ENCODE results near the gene ARHGAP29. TPM values are rescaled to one million over a fixed set of nuclear protein-coding genes. Genes with fewer than 3 reads are reported as not detected.
"Not testable (repeated sequence)": the region's sequence is repeated elsewhere in the genome, so short reads cannot be mapped to it uniquely, and the experiment has no call there.

Gene ARHGAP29
- total RNA-seq, 1 experiment from 2014 or later, result 1.8 TPM

- ChIA-PET POLR2A (ENCODE audit: low non-redundant PET) (no interaction called here), CTCF (no interaction called here)
- no peak overlapping the region for H3K27ac ChIP-seq (ENCODE audit: low read depth, low read length, poor library complexity, severe bottlenecking)
- no TSS peak for BruUV-seq (replicated peaks)
- TF ChIP-seq EZH2 (IDR thresholded peaks at IDR 0.05; ENCODE audit: borderline replicate concordance, low read depth, low read length, poor library complexity, severe bottlenecking), result no peak
- TF ChIP-seq, protein P1, sequence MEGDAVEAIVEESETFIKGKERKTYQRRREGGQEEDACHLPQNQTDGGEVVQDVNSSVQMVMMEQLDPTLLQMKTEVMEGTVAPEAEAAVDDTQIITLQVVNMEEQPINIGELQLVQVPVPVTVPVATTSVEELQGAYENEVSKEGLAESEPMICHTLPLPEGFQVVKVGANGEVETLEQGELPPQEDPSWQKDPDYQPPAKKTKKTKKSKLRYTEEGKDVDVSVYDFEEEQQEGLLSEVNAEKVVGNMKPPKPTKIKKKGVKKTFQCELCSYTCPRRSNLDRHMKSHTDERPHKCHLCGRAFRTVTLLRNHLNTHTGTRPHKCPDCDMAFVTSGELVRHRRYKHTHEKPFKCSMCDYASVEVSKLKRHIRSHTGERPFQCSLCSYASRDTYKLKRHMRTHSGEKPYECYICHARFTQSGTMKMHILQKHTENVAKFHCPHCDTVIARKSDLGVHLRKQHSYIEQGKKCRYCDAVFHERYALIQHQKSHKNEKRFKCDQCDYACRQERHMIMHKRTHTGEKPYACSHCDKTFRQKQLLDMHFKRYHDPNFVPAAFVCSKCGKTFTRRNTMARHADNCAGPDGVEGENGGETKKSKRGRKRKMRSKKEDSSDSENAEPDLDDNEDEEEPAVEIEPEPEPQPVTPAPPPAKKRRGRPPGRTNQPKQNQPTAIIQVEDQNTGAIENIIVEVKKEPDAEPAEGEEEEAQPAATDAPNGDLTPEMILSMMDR (conservative IDR thresholded peaks at IDR 0.05; ENCODE audit: low read depth, low read length), result no peak
- intact Hi-C loops (cut with micrococcal nuclease; ENCODE audit: unreplicated experiment), result no loop called here
- no peaks in the 10 kb centered on the region for H3K27me3 ChIP-seq (replicated peaks; ENCODE audit: insufficient read depth, low read depth, low read length, poor library complexity)
- no peaks in the 10 kb centered on the region for H3K4me1 ChIP-seq (ENCODE audit: insufficient read depth, low read length, poor library complexity, severe bottlenecking)
- no peaks in the 10 kb centered on the region for H3K36me3 ChIP-seq (ENCODE audit: insufficient read depth, low read length, poor library complexity, severe bottlenecking)
- no peaks in the 10 kb centered on the region for H3K9me3 ChIP-seq (ENCODE audit: low read depth, low read length, poor library complexity, severe bottlenecking)
- no peak for DNase-seq (ENCODE audit: low spot score)
- H3K4me3 ChIP-seq (ENCODE audit: low read depth, low read length, poor library complexity, severe bottlenecking), result no peak overlapping the region
These were observed 81.2 kb downstream of the ARHGAP29 start for GRCh38 chr1:94156096-94156625.

DNA sequence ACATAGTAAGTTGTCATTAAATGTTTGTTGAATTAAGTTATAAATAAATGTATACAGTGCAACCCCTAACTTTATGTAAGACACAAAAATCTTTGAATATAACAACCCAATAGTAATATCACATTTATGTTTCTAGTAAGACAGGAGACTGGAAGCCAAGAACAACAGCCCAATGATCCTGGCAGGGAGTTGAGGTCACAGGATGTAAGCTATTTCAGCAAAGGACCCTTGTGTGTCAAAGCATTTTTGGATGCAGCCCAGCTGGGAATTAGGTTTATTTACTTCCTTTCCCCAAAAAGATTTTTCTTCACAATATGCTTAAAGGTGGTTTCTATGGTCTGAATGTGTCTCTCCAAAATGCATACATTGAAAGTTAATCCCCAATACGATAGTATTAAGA lies 82.4 kb downstream of the ARHGAP29 start:
- H3K9me3 ChIP-seq (ENCODE audit: low read depth, low read length, poor library complexity, severe bottlenecking), result no peaks in the 10 kb centered on the region
- intact Hi-C loops (cut with micrococcal nuclease; ENCODE audit: unreplicated experiment), result no loop called here
- no peaks in the 10 kb centered on the region for H3K27me3 ChIP-seq (replicated peaks; ENCODE audit: insufficient read depth, low read depth, low read length, poor library complexity)
- no peak overlapping the region for H3K27ac ChIP-seq (ENCODE audit: low read depth, low read length, poor library complexity, severe bottlenecking)
- ChIA-PET CTCF (no interaction called here), POLR2A (ENCODE audit: low non-redundant PET) (no interaction called here)
- H3K36me3 ChIP-seq (ENCODE audit: insufficient read depth, low read length, poor library complexity, severe bottlenecking), result no peaks in the 10 kb centered on the region
- H3K4me1 ChIP-seq (ENCODE audit: insufficient read depth, low read length, poor library complexity, severe bottlenecking), result no peaks in the 10 kb centered on the region
- TF ChIP-seq, protein P1 (conservative IDR thresholded peaks at IDR 0.05; ENCODE audit: low read depth, low read length), result no peak
- no peak for TF ChIP-seq EZH2 (IDR thresholded peaks at IDR 0.05; ENCODE audit: borderline replicate concordance, low read depth, low read length, poor library complexity, severe bottlenecking)
- no TSS peak for BruUV-seq (replicated peaks)
- no peak overlapping the region for H3K4me3 ChIP-seq (ENCODE audit: low read depth, low read length, poor library complexity, severe bottlenecking)
- no peak for DNase-seq (ENCODE audit: low spot score)

DNA sequence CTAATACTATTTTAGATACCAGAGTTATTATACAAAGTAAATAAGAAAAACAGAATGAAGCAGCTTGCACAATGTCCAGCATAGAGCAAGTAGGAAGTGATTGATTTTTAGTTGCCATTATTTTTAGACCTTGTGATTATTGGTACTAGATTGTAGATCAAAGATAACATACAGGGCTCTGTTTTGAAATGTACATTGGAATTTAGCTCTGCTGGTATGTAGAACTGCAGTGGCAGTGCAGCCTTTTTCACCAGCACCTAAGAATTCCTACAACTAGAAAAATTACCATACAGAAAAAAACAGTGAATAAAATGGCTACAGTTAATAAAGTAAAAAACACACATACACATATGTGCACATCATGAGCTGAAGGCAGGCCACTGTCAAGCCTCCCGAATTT lies 84.3 kb downstream of the ARHGAP29 start:
- TF ChIP-seq, protein P1 (conservative IDR thresholded peaks at IDR 0.05; ENCODE audit: low read depth, low read length), result no peak
- no peak for TF ChIP-seq EZH2 (IDR thresholded peaks at IDR 0.05; ENCODE audit: borderline replicate concordance, low read depth, low read length, poor library complexity, severe bottlenecking)
- Histone ChIP-seq H3K9me3 (ENCODE audit: low read depth, low read length, poor library complexity, severe bottlenecking) (no peaks in the 10 kb centered on the region), H3K27me3 (replicated peaks; ENCODE audit: insufficient read depth, low read depth, low read length, poor library complexity) (no peaks in the 10 kb centered on the region), H3K4me1 (ENCODE audit: insufficient read depth, low read length, poor library complexity, severe bottlenecking) (no peaks in the 10 kb centered on the region), H3K36me3 (ENCODE audit: insufficient read depth, low read length, poor library complexity, severe bottlenecking) (no peaks in the 10 kb centered on the region), H3K27ac (ENCODE audit: low read depth, low read length, poor library complexity, severe bottlenecking) (no peak overlapping the region), H3K4me3 (ENCODE audit: low read depth, low read length, poor library complexity, severe bottlenecking) (no peak overlapping the region)
- intact Hi-C loops (cut with micrococcal nuclease; ENCODE audit: unreplicated experiment), result no loop called here
- CTCF ChIA-PET, result no interaction called here
- POLR2A ChIA-PET (ENCODE audit: low non-redundant PET), result no interaction called here
- no peak for DNase-seq (ENCODE audit: low spot score)
- no TSS peak for BruUV-seq (replicated peaks)

DNA sequence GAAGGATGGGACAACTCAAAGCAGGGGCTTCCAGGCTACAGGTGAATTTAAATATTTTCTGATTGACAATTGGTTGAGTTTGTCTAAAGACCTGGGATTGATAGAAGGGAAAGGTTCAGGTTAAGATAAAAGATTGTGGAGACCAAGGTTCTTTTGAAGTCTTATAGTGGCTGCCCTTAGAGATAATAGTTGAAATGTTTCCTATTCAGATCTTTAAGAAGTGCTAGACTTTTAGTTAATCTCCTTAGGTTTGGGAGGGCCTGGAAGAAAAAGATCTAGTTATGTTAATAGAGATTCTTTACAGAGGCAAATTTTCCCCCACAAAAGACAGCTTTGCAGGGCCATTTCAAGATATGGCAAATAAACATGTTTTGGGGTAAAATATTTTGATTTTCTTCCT lies 88.2 kb downstream of the ARHGAP29 start:
- H3K27me3 ChIP-seq (replicated peaks; ENCODE audit: insufficient read depth, low read depth, low read length, poor library complexity); intact Hi-C loops (cut with micrococcal nuclease; ENCODE audit: unreplicated experiment); DNase-seq (ENCODE audit: low spot score); H3K4me1 ChIP-seq (ENCODE audit: insufficient read depth, low read length, poor library complexity, severe bottlenecking); POLR2A ChIA-PET (ENCODE audit: low non-redundant PET); H3K9me3 ChIP-seq (ENCODE audit: low read depth, low read length, poor library complexity, severe bottlenecking); H3K4me3 ChIP-seq (ENCODE audit: low read depth, low read length, poor library complexity, severe bottlenecking); H3K27ac ChIP-seq (ENCODE audit: low read depth, low read length, poor library complexity, severe bottlenecking); CTCF ChIA-PET; H3K36me3 ChIP-seq (ENCODE audit: insufficient read depth, low read length, poor library complexity, severe bottlenecking); BruUV-seq (replicated peaks): not testable (repeated sequence)

Data from A673 (cell line).